NCI-H2029 treated with DMSO at 0.1 percent for 48 hours (cell line): ENCODE measurements around the gene VPS16.

Experiments used
- DNase-seq: peaks from one replicate; lab custom pipeline; 2025; lab: John Stamatoyannopoulos, UW

Gene VPS16

DNA sequence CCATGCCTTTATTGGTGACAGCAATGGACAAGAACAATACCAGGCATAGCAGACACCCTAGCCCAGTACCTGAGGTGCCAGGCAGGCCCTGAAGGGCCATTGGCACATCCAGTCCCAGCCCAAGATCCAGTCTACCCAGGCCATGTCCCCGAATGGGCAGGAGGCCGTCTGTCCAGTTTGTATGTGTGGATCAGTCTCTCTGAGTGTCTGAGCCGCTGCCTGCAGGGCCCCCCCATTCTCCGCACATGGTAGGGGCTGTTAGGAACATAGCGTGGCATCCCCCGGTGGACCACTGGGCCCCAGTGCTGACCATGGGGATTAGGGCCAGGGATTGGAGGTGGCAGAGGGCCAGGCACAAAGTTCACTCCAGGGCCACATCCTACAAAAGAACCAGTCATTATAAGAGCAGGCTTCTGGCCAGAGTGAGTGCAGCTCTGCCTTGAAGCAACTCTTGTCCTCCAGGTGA lies 5.2 kb upstream of the VPS16 start:
- no peak for DNase-seq

- DNase-seq = no peak
Measured at GRCh38 chr20:2836035-2836434, 4.5 kb upstream of the VPS16 start.

DNA sequence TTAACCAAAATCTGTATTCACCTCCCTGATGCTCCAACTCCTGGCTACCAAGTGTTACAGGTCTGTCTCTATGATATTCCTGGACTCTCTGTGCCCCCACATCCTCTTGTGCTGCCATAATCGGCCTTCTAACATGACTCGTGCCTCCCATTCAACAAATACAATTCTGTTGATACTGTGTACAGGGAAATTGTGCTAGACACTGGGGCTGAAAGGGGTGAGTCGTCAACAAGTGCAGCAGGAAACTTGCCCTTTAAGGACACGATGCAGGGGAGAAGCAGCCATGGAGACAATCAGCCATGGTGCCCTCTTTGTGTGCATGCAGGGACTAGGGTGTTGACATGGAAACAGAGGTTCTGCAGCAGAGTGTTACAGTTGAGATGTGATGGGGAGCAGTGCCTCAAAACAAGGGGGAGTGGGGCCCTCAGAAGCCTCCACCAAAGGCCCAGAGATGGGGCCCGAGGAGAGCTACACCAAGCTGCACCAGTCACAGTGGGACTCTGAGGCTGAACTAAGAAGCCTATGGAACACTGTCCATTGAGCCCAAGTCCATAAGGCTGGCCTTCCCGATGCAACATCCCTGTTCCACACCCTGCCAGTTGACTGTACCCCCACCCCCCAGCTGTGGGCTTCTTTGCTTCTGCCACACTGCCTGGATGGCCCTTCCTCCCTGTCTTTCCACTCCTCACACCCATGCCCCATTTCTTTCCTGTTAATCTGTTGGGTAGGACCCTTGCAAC lies 3.2 kb upstream of the VPS16 start:
- DNase-seq = no peak

GRCh38 chr20:2838170-2838797 lies 2.3 kb upstream of the VPS16 start:
- no peak for DNase-seq

GRCh38 chr20:2838847-2839671 lies 1.5 kb upstream of the VPS16 start:
- DNase-seq = no peak

GRCh38 chr20:2839732-2840137 lies 810 bp upstream of the VPS16 start:
- DNase-seq = no peak

- DNase-seq = no peak
Measured at GRCh38 chr20:2840967-2841531, 504 bp downstream of the VPS16 start.

DNA sequence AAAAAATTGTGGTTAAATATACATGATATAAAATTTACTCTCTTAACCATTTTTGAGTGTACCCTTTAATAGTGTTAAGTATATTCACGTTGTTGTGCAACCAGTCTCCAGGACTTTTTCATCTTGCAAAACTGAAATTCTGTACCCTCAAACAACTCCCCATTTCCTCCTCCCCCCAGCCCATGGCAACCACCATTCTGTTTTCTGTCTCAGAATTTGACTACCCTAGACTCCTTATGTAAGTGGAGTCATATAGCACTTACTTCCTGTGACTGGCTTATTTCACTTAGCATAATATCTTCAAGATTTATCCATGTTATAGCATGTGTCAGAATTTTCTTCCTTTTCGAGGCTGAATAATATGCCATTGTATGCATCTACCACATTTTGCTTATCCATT lies 5.1 kb downstream of the VPS16 start:
- DNase-seq = no peak

- DNase-seq = no peak
Measured at GRCh38 chr20:2846698-2847097, 6.2 kb downstream of the VPS16 start.

- no peak for DNase-seq
Measured at GRCh38 chr20:2847802-2848201, 7.3 kb downstream of the VPS16 start.

GRCh38 chr20:2849529-2849928 lies 9.0 kb downstream of the VPS16 start:
- no peak for DNase-seq

- no peak for DNase-seq
Measured at GRCh38 chr20:2851086-2851485, 10.5 kb downstream of the VPS16 start.

DNA sequence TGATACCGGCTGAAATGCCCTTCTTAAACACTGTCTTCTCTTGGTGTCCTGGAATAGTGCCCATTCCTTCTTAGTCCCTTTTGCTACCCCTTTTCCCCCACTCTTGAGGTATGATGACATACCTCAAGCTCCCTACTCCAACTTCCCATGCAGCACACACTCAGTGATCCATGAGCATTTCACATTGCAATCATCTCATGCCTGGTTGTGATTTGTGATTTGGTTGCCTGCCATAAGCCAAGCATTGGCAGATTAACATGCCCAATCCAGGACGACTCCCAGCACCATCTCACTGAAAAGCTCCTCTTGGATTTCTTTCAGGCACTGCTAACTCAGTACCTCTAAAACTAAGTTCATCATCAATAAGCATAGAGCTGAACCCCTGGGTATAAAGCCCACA lies 18.0 kb downstream of the VPS16 start:
- DNase-seq = no peak

GRCh38 chr20:2859330-2860121 lies 19.0 kb downstream of the VPS16 start:
- DNase-seq = no peak

- DNase-seq = no peak
Measured at GRCh38 chr20:2864626-2865025, 24.1 kb downstream of the VPS16 start.

DNA sequence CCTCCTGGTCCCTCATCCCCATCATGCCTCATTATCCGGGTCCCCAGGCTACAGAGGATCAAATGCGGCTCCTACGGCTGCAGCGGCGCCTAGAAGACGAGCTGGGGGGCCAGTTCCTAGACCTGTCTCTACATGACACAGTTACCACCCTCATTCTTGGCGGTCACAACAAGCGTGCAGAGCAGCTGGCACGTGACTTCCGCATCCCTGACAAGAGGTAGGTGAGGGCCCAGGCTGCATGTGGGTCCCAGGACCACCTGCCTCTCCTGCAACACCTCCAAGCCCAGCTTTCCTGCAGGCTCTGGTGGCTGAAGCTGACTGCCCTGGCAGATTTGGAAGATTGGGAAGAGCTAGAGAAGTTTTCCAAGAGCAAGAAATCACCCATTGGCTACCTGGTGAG lies 24.6 kb downstream of the VPS16 start:
- DNase-seq = no peak

GRCh38 chr20:2865630-2866029 lies 25.1 kb downstream of the VPS16 start:
- no peak for DNase-seq

DNA sequence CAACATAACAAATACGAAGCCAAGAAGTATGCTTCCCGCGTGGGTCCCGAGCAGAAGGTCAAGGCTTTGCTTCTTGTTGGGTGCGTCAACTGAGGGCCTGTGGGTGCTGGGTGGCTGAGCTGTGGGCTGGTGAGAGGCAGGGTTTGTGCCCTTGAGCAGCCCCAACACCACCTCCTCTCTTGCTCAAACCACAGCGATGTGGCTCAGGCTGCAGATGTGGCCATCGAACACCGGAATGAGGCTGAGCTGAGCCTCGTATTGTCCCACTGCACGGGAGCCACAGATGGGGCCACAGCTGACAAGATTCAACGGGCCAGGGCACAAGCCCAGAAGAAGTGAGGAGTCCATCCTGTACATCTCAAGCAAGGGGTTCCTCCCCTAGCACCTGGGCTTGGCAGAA lies 25.7 kb downstream of the VPS16 start:
- DNase-seq = no peak

DNA sequence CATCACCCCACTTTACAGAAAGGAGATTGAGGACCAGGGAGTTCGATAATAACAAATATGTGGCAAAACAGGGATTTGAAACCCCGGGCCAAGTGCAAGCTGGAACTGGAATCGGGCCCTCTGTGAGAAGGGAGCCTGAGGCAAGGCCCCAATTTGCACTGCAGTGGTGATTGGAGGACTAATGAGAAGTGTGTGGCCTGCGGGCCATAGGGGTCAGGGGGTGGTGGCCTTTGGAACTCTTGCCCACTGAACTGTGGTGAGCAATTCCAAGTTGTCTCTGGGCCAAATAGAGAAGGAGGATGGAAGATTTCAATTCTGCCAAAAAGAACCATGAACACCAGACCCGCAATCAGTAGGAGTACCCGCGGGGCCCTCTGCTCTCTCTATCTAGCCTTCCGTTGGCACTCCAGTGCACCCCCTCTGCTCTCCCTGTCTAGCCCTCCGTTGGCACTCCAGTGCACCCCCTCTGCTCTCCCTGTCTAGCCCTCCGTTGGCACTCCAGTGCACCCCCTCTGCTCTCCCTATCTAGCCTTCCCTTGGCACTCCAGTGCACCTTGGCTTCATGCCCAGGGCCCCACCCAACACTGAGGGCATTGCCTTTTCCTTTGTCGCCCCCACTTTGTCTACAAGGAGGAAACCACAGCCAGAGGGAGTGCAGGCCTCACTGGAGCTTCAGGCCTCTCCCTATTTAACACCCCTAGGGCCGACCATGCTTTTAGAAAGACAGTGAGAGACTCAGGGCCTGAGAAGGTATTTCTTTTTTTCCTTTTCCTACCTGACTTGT lies 26.7 kb downstream of the VPS16 start:
- DNase-seq = no peak

- DNase-seq = no peak
Measured at GRCh38 chr20:2869381-2869780, 28.8 kb downstream of the VPS16 start.

DNA sequence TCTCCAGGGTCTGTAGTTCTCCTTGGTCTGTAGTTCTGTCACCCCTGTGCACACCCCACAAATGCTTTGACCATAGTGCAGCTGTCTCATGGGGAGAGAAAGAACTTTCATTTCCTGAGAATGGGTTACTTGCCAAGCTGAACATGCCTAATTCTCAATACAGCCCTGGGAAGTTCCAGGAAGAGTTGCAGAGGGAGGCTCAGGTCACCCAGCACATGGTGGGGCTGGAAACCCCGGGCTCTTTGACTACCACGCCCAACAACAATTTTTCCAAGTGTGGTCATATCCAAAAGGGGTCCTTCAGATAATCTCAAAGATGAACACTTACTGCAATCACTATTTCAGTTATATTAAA lies 30.5 kb downstream of the VPS16 start:
- no peak for DNase-seq
